ENCODE measurements around the gene CTNNA3.

Gene CTNNA3

GRCh38 chr10:67098461-67098860, 597.5 kb downstream of the CTNNA3 start:
- peak; percentile 63 for DNase-seq

- DNase-seq, result no peak
These were observed 600.5 kb downstream of the CTNNA3 start for GRCh38 chr10:67095531-67095930.

GRCh38 chr10:67088036-67088435, 608.0 kb downstream of the CTNNA3 start:
- no peak for DNase-seq

- DNase-seq, result no peak
These were observed 608.9 kb downstream of the CTNNA3 start for GRCh38 chr10:67087135-67087425.

- no peak for DNase-seq
These were observed 609.5 kb downstream of the CTNNA3 start for GRCh38 chr10:67086327-67087134.

GRCh38 chr10:67079126-67079525, 616.9 kb downstream of the CTNNA3 start:
- no peak for DNase-seq

GRCh38 chr10:67077376-67077775, 618.6 kb downstream of the CTNNA3 start:
- no peak for DNase-seq

- DNase-seq, result no peak
These were observed 619.9 kb downstream of the CTNNA3 start for GRCh38 chr10:67076144-67076543.

- DNase-seq, result no peak
These were observed 620.5 kb downstream of the CTNNA3 start for GRCh38 chr10:67075491-67075971.

GRCh38 chr10:67072654-67073053, 623.3 kb downstream of the CTNNA3 start:
- DNase-seq, result no peak

- no peak for DNase-seq
These were observed 645.6 kb downstream of the CTNNA3 start for GRCh38 chr10:67050415-67050814.

- DNase-seq, result no peak
These were observed 646.0 kb downstream of the CTNNA3 start for GRCh38 chr10:67049988-67050387.

- DNase-seq, result no peak
These were observed 649.5 kb downstream of the CTNNA3 start for GRCh38 chr10:67046507-67046906.

GRCh38 chr10:67045404-67045803, 650.6 kb downstream of the CTNNA3 start:
- no peak for DNase-seq

- DNase-seq, result no peak
These were observed 653.0 kb downstream of the CTNNA3 start for GRCh38 chr10:67043041-67043440.

GRCh38 chr10:67036808-67037207, 659.2 kb downstream of the CTNNA3 start:
- no peak for DNase-seq

- DNase-seq, result no peak
These were observed 662.1 kb downstream of the CTNNA3 start for GRCh38 chr10:67033878-67034277.

- no peak for DNase-seq
These were observed 673.9 kb downstream of the CTNNA3 start for GRCh38 chr10:67022099-67022498.

- no peak for DNase-seq
These were observed 678.8 kb downstream of the CTNNA3 start for GRCh38 chr10:67017218-67017617.

GRCh38 chr10:67015225-67015624, 680.8 kb downstream of the CTNNA3 start:
- no peak for DNase-seq

- DNase-seq, result no peak
These were observed 684.0 kb downstream of the CTNNA3 start for GRCh38 chr10:67011981-67012380.

GRCh38 chr10:67011480-67011879, 684.5 kb downstream of the CTNNA3 start:
- no peak for DNase-seq

GRCh38 chr10:67005981-67006380, 690.0 kb downstream of the CTNNA3 start:
- DNase-seq, result no peak

- DNase-seq, result no peak
These were observed 691.3 kb downstream of the CTNNA3 start for GRCh38 chr10:67004690-67005089.
